GM12865 (cell line): Measurements from ENCODE around the gene CCDC60.

Source experiments
- DNase-seq: peaks from one replicate; pipeline ENCODE4 v3.0.0; 2010; ENCODE audit warnings: low read depth
- H3K4me3 ChIP-seq: 2 replicates; pipeline ENCODE4 v1.5.1; 2011; ENCODE audit warnings: mild to moderate bottlenecking, low read depth, low read length, control low read depth
- CTCF ChIP-seq: IDR thresholded peaks from 2 replicates; pipeline ENCODE4 v1.5.1; 2011; ENCODE audit warnings: low read length, control low read depth, low read depth, inconsistent platforms; ENCODE audit not compliant: insufficient read depth; ENCODE audit errors: missing control alignments

CCDC60 gene

GRCh38 chr12:119556854-119557253, 222.3 kb downstream of the CCDC60 start:
- no peak for DNase-seq
- TF ChIP-seq CTCF: no peak
- no peak overlapping the region for H3K4me3 ChIP-seq

- no peak for TF ChIP-seq CTCF
- no peak overlapping the region for H3K4me3 ChIP-seq
- DNase-seq: no peak
These were observed 230.9 kb downstream of the CCDC60 start for GRCh38 chr12:119565404-119565803.

GRCh38 chr12:119570771-119571170, 236.2 kb downstream of the CCDC60 start:
- no peak overlapping the region for H3K4me3 ChIP-seq
- DNase-seq: no peak
- TF ChIP-seq CTCF: no peak

GRCh38 chr12:119573086-119573485, 238.6 kb downstream of the CCDC60 start:
- TF ChIP-seq CTCF: no peak
- H3K4me3 ChIP-seq: no peak overlapping the region
- DNase-seq: no peak

- no peak for TF ChIP-seq CTCF
- DNase-seq: no peak
- H3K4me3 ChIP-seq: no peak overlapping the region
These were observed 239.7 kb downstream of the CCDC60 start for GRCh38 chr12:119574255-119574654.

GRCh38 chr12:119576118-119576810, 241.7 kb downstream of the CCDC60 start:
- TF ChIP-seq CTCF: no peak
- no peak for DNase-seq
- H3K4me3 ChIP-seq: no peak overlapping the region

- no peak for TF ChIP-seq CTCF
- DNase-seq: no peak
- H3K4me3 ChIP-seq: no peak overlapping the region
These were observed 242.4 kb downstream of the CCDC60 start for GRCh38 chr12:119576915-119577314.
